Stomach (tissue), 9 donors: ENCODE measurements around the gene RETREG2. TPM values are rescaled to one million over a fixed set of nuclear protein-coding genes. Genes with fewer than 3 reads are reported as not detected.

Experiments used
- DNase-seq, 2 donors: peaks; one replicate each; pipeline versions ENCODE4 v3.0.0 to v3.0.0-alpha.2; 2013 to 2019
- H3K27ac ChIP-seq, 5 donors: fragments of 200-600 bp in 4 of 5; sonication (generic) in 4 of 5; one replicate each; pipeline ENCODE4 v1.5.1; 2013 to 2019; ENCODE audit warnings: mild to moderate bottlenecking in 1 of 5, moderate library complexity in 1 of 5
- H3K27me3 ChIP-seq, 3 donors: fragments of 200-600 bp; sonication (generic); one replicate each; pipeline ENCODE4 v1.5.1; 2017 to 2019; ENCODE audit warnings: mixed run types in 1 of 3
- H3K36me3 ChIP-seq, 4 donors: fragments of 200-600 bp; sonication (generic); 1 replicate in 3 of 4; 2 replicates in 1 of 4; pipeline ENCODE4 v1.5.1; 2016 to 2019
- H3K4me1 ChIP-seq, 4 donors: fragments of 200-600 bp; sonication (generic); one replicate each; pipeline ENCODE4 v1.5.1; 2016 to 2019
- H3K4me3 ChIP-seq, 4 donors: fragments of 200-600 bp; sonication (generic) in 3 of 4; one replicate each; pipeline ENCODE4 v1.5.1; 2016 to 2019; ENCODE audit warnings: mild to moderate bottlenecking in 1 of 4
- H3K9me3 ChIP-seq, 4 donors: fragments of 200-600 bp; sonication (generic); one replicate each; pipeline ENCODE4 v1.5.1; 2016 to 2019
- CTCF ChIP-seq, 7 experiments: fragments of 450-650 bp in 4 of 7; fragments of 200-600 bp in 3 of 7; sonication (generic) in 3 of 7; IDR thresholded peaks; one replicate each; pipeline ENCODE4 v1.5.1; 2016 to 2019; ENCODE audit warnings: antibody characterized with exemption in 7 of 7, control low read depth in 2 of 7, mild to moderate bottlenecking in 1 of 7
- EP300 ChIP-seq: sonication (generic); formaldehyde crosslinking; IDR thresholded peaks from one replicate; pipeline ENCODE4 v1.6.1; 2017; ENCODE audit warnings: antibody characterized with exemption
- POLR2A ChIP-seq, 4 donors: fragments of 450-650 bp; IDR thresholded peaks; one replicate each; pipeline ENCODE4 v1.6.1; 2016; ENCODE audit warnings: antibody characterized with exemption in 4 of 4, control low read depth in 2 of 4, mild to moderate bottlenecking in 1 of 4, moderate library complexity in 1 of 4
- POLR2AphosphoS5 ChIP-seq, 3 donors: sonication (generic); formaldehyde crosslinking; IDR thresholded peaks; one replicate each; pipeline ENCODE4 v1.6.1; 2016; ENCODE audit warnings: antibody characterized with exemption in 3 of 3
- WGBS, 5 donors: extraction: QIAGEN DNeasy Blood & Tissue Kit in 3 of 5; methylation state at CpG; one replicate each; pipeline versions ENCODE4 v1.1.5 to v1.1.7; 2013 to 2018; 5-methylcytosine and 5-hydroxymethylcytosine counted together
- intact Hi-C: fragments of 100-400 bp; cut with DNase I; formaldehyde crosslinking; loops from one replicate; pipeline ENCODE4 v1.15.1; 2023; ENCODE audit warnings: low total_unique reads
- polyA plus RNA-seq, 3 donors: library from polyadenylated mRNA; stranded (reverse); fragments of 200-250 nt; gene quantifications; one replicate each; pipeline ENCODE4 v1.2.3, GENCODE V29; 2013
- total RNA-seq, 5 donors: library from RNA; depleted of rRNA; stranded (reverse); fragments of >200 nt; gene quantifications; one replicate each; pipeline versions ENCODE4 v1.1.0 to v1.2.3, GENCODE V29; 2014 to 2016
- donor health status: healthy with polysubstance abuse.
- donor health status: Bipolar disorder and iron deficiency.
- donor health status: healthy.

The RETREG2 gene
- total and polyA plus RNA-seq, 8 donors = 23.9 to 97.3 (median 43.0) TPM

DNA sequence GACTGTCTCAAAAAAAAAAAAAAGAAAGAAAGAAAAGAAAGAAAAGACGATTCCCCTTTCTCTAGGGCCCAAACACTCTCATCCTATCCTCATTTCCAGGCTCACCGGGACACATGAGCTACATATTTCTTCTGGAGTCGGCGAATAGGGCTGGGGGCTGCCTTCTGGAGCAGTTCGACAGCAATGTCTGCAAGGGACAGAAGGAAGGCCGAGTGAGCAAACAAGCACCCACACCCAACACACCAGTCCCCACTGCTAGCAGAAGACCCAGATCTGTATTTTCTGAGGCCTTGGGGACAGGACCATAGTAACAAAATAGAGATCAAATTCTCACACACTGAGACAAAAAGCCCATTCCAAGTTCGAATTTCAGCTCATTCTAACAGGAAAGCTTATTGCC lies 2.6 kb upstream of the RETREG2 start:
- 75 to 82% (median 76%) methylated on average over 7 of the region's 7 CpGs for WGBS, 5 donors
- Histone ChIP-seq H3K4me1 (peaks cover 25 to 65% (median 54%) of the 10 kb centered on the region in 4 donors), H3K9me3 (no peaks in the 10 kb centered on the region), H3K36me3 (peaks cover 40 to 48% (median 46%) of the 10 kb centered on the region in 4 donors), H3K27me3 (no peaks in the 10 kb centered on the region), H3K27ac (peak overlapping the region in 3 of 5 donors; percentile 98 to 100 (median 99)), H3K4me3 (peak overlapping the region; percentile 77 to 91 (median 84))
- intact Hi-C loops = no loop called here
- DNase-seq = no peak
- no peak for TF ChIP-seq CTCF (IDR thresholded peaks at IDR 0.05)
- TF ChIP-seq POLR2AphosphoS5 (IDR thresholded peaks at IDR 0.05) = no peak
- TF ChIP-seq EP300 = no peak
- no peak for TF ChIP-seq POLR2A (IDR thresholded peaks at IDR 0.05)

DNA sequence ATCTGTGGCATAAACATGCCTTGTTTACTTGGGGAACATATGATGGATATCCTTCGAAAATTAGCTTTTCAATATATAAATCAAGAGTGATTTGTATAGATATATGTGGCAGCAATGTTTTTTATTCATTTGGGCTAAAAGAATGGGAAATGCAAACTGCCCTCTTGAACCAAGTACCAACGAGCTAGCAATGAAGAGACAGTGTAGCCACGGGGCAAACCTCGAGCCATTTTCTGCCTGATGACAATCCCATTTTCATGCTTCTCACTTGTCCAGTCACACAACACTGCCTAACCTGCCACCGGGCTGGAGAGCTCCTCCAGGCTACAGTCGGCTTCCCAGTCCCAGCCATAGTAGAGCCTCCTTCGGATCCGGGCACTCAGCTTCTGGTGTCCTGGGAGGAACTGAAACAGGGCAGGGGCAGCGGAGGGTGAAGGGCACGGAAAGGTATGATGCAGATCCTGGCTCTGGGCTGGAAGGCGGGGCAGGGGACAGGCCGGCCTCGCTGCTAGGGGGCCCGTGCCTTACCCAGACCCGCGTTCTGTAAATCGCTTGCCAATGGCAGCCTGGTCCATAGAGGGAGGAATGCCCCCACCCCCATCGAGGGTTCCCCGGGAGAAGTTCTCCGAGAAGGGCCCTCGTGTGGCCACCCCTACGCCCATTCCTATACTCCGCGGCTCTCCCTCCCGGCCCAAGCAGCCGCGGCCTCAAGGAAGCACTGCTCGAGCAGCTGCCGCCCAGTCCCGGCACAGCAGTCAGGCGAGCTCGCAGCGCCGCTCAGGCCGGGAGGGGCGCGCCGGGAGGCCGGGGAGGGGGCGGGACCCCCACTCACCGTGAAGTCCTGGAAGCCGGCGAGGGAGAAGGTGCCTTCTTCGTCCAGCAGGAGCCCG lies 1.9 kb upstream of the RETREG2 start:
- no peaks in the 10 kb centered on the region for H3K27me3 ChIP-seq
- intact Hi-C loops = no loop called here
- no peaks in the 10 kb centered on the region for H3K9me3 ChIP-seq
- H3K36me3 ChIP-seq = peaks cover 47 to 55% (median 53%) of the 10 kb centered on the region in 4 donors
- TF ChIP-seq EP300 (no peak), CTCF (IDR thresholded peaks at IDR 0.05) (peak in 2 of 7 experiments; percentile 11 to 12)
- H3K27ac ChIP-seq = peak overlapping the region; percentile 96 to 100 (median 99)
- H3K4me1 ChIP-seq = peaks cover 21 to 63% (median 54%) of the 10 kb centered on the region in 4 donors
- peak in 1 of 2 donors; percentile 58 for DNase-seq
- WGBS, 5 donors = 2 to 8% (median 2%) methylated on average over 10 to 45 of the region's 45 CpGs
- peak overlapping the region; percentile 77 to 91 (median 84) for H3K4me3 ChIP-seq

GRCh38 chr2:219176818-219177551 lies 1.1 kb upstream of the RETREG2 start, which contains the start of gene CNPPD1:
Gene CNPPD1 (minus strand): TSS chr2:219176925. CDS start chr2:219176828, 97 bp downstream.
- peak within 1 kb of the TSS; percentile 77 to 91 (median 84) for H3K4me3 ChIP-seq
- peaks cover 19 to 63% (median 49%) of the 10 kb centered on the region in 4 donors for H3K4me1 ChIP-seq
- H3K27ac ChIP-seq = peak within 1 kb of the TSS; percentile 96 to 100 (median 99)
- intact Hi-C loops = no loop called here
- H3K36me3 ChIP-seq = peaks cover 50 to 61% (median 58%) of the 10 kb centered on the region in 4 donors
- TF ChIP-seq POLR2AphosphoS5 (IDR thresholded peaks at IDR 0.05) (peak; percentile 87 to 98 (median 98)), CTCF (IDR thresholded peaks at IDR 0.05) (no peak), POLR2A (IDR thresholded peaks at IDR 0.05) (peak in 2 of 4 donors; percentile 41 to 70)
- H3K9me3 ChIP-seq = no peaks in the 10 kb centered on the region
- 0 to 2% (median 0%) methylated on average over 27 to 69 of the region's 69 CpGs for WGBS, 5 donors
- no peaks in the 10 kb centered on the region for H3K27me3 ChIP-seq
- peak; percentile 93 to 96 for DNase-seq
